Measurements from ENCODE around the gene UGP2.
A peak's percentile ranks its signal among the peaks of the same experiment; 100 is the strongest.

Gene UGP2

GRCh38 chr2:63818271-63818670, 23.4 kb upstream of the UGP2 start:
- POLR2A ChIA-PET, result no interaction called here
- CTCF ChIA-PET, result no interaction called here
- TF ChIP-seq ZNF384 (IDR thresholded peaks at IDR 0.05), result no peak
- TF ChIP-seq PKNOX1 (IDR thresholded peaks at IDR 0.05), result peak; percentile 51
- TF ChIP-seq FOXK2 (IDR thresholded peaks at IDR 0.05), result no peak
- DNase-seq (ENCODE audit: extremely low spot score), result no peak

- TF ChIP-seq ELF4 (IDR thresholded peaks at IDR 0.05) (no peak), CTBP1 (IDR thresholded peaks at IDR 0.05; ENCODE audit: borderline replicate concordance) (no peak), FOXA1 (IDR thresholded peaks at IDR 0.05) (no peak), HDGF (IDR thresholded peaks at IDR 0.05; ENCODE audit: borderline replicate concordance) (no peak), SUZ12 (IDR thresholded peaks at IDR 0.05) (no peak), L3MBTL2 (conservative IDR thresholded peaks at IDR 0.05) (no peak), PKNOX1 (IDR thresholded peaks at IDR 0.05) (no peak)
- POLR2A ChIA-PET, result interaction anchor here (4.4 kb wide), 1 partner anchor 22 kb away, joined by 19 read pairs; the partner anchor contains the start of gene UGP2
- CTCF ChIA-PET, result no interaction called here
- DNase-seq (ENCODE audit: extremely low spot score), result no peak
These were observed 22.4 kb upstream of the UGP2 start for GRCh38 chr2:63819256-63819655.

GRCh38 chr2:63819765-63820717, 21.7 kb upstream of the UGP2 start:
- DNase-seq (ENCODE audit: extremely low spot score), result no peak
- CTCF ChIA-PET, result interaction anchor here (0.9 kb wide), 1 partner anchor 13 kb away, joined by 3 read pairs; no protein-coding TSS in a partner anchor
- POLR2A ChIA-PET, result interaction anchor here (4.4 kb wide), 1 partner anchor 21 kb away, joined by 19 read pairs; the partner anchor contains the start of gene UGP2
- TF ChIP-seq LEF1 (IDR thresholded peaks at IDR 0.05; ENCODE audit: borderline replicate concordance) (no peak), HDGF (IDR thresholded peaks at IDR 0.05; ENCODE audit: borderline replicate concordance) (no peak), SUZ12 (IDR thresholded peaks at IDR 0.05) (no peak), FOXA1 (IDR thresholded peaks at IDR 0.05) (no peak), FOXK2 (IDR thresholded peaks at IDR 0.05) (no peak), ELF4 (IDR thresholded peaks at IDR 0.05) (no peak), BHLHE40 (IDR thresholded peaks at IDR 0.05; ENCODE audit: borderline replicate concordance) (no peak), CTBP1 (IDR thresholded peaks at IDR 0.05; ENCODE audit: borderline replicate concordance) (no peak), ZNF384 (IDR thresholded peaks at IDR 0.05) (no peak), FOXM1 (IDR thresholded peaks at IDR 0.05; ENCODE audit: borderline replicate concordance) (no peak), SP1 (IDR thresholded peaks at IDR 0.05) (no peak), ARNT (IDR thresholded peaks at IDR 0.05) (no peak), L3MBTL2 (conservative IDR thresholded peaks at IDR 0.05) (no peak), TARDBP (IDR thresholded peaks at IDR 0.05) (no peak), PKNOX1 (IDR thresholded peaks at IDR 0.05) (no peak)

GRCh38 chr2:63820969-63821368, 20.7 kb upstream of the UGP2 start:
- TF ChIP-seq L3MBTL2 (conservative IDR thresholded peaks at IDR 0.05), result no peak
- no peak for TF ChIP-seq HDGF (IDR thresholded peaks at IDR 0.05; ENCODE audit: borderline replicate concordance)
- TF ChIP-seq PKNOX1 (IDR thresholded peaks at IDR 0.05), result no peak
- no peak for TF ChIP-seq CTBP1 (IDR thresholded peaks at IDR 0.05; ENCODE audit: borderline replicate concordance)
- TF ChIP-seq NFRKB (IDR thresholded peaks at IDR 0.05), result no peak
- no peak for TF ChIP-seq FOXK2 (IDR thresholded peaks at IDR 0.05)
- TF ChIP-seq FOXA1 (IDR thresholded peaks at IDR 0.05), result no peak
- no peak for TF ChIP-seq BHLHE40 (IDR thresholded peaks at IDR 0.05; ENCODE audit: borderline replicate concordance)
- TF ChIP-seq SP1 (IDR thresholded peaks at IDR 0.05), result no peak
- no peak for TF ChIP-seq ZNF384 (IDR thresholded peaks at IDR 0.05)
- no peak for TF ChIP-seq FOXM1 (IDR thresholded peaks at IDR 0.05; ENCODE audit: borderline replicate concordance)
- TF ChIP-seq SUZ12 (IDR thresholded peaks at IDR 0.05), result no peak
- no peak for TF ChIP-seq ELF4 (IDR thresholded peaks at IDR 0.05)
- TF ChIP-seq ARNT (IDR thresholded peaks at IDR 0.05), result no peak
- TF ChIP-seq LEF1 (IDR thresholded peaks at IDR 0.05; ENCODE audit: borderline replicate concordance), result no peak
- TF ChIP-seq TARDBP (IDR thresholded peaks at IDR 0.05), result no peak
- POLR2A ChIA-PET, result interaction anchor here (4.4 kb wide), 1 partner anchor 20 kb away, joined by 19 read pairs; the partner anchor contains the start of gene UGP2
- CTCF ChIA-PET, result interaction anchor here (0.6 to 0.9 kb wide), 2 partner anchors 12 to 21 kb away, joined by 3 read pairs; no protein-coding TSS in a partner anchor
- no peak for DNase-seq (ENCODE audit: extremely low spot score)

GRCh38 chr2:63821396-63821795, 20.3 kb upstream of the UGP2 start:
- POLR2A ChIA-PET, result interaction anchor here (4.4 kb wide), 1 partner anchor 20 kb away, joined by 19 read pairs; the partner anchor contains the start of gene UGP2
- CTCF ChIA-PET, result interaction anchor here (0.6 to 0.8 kb wide), 2 partner anchors 21 to 23 kb away, joined by 3 read pairs; no protein-coding TSS in a partner anchor
- DNase-seq (ENCODE audit: extremely low spot score), result no peak
- no peak for TF ChIP-seq CTBP1 (IDR thresholded peaks at IDR 0.05; ENCODE audit: borderline replicate concordance)
- no peak for TF ChIP-seq LEF1 (IDR thresholded peaks at IDR 0.05; ENCODE audit: borderline replicate concordance)
- TF ChIP-seq FOXK2 (IDR thresholded peaks at IDR 0.05), result no peak
- no peak for TF ChIP-seq ELF4 (IDR thresholded peaks at IDR 0.05)
- no peak for TF ChIP-seq L3MBTL2 (conservative IDR thresholded peaks at IDR 0.05)
- TF ChIP-seq FOXM1 (IDR thresholded peaks at IDR 0.05; ENCODE audit: borderline replicate concordance), result no peak
- no peak for TF ChIP-seq BHLHE40 (IDR thresholded peaks at IDR 0.05; ENCODE audit: borderline replicate concordance)
- TF ChIP-seq NFRKB (IDR thresholded peaks at IDR 0.05), result no peak
- no peak for TF ChIP-seq HDGF (IDR thresholded peaks at IDR 0.05; ENCODE audit: borderline replicate concordance)
- no peak for TF ChIP-seq ZNF384 (IDR thresholded peaks at IDR 0.05)
- TF ChIP-seq PKNOX1 (IDR thresholded peaks at IDR 0.05), result no peak
- TF ChIP-seq TARDBP (IDR thresholded peaks at IDR 0.05), result no peak
- TF ChIP-seq SUZ12 (IDR thresholded peaks at IDR 0.05), result no peak
- TF ChIP-seq ARNT (IDR thresholded peaks at IDR 0.05), result no peak
- TF ChIP-seq FOXA1 (IDR thresholded peaks at IDR 0.05), result no peak
- TF ChIP-seq SP1 (IDR thresholded peaks at IDR 0.05), result no peak
